ENCODE measurements around the gene COQ7. TPM values are rescaled to one million over a fixed set of nuclear protein-coding genes. Genes with fewer than 3 reads are reported as not detected.

COQ7 gene
- total RNA-seq, 2 donors from 2014 or later: 28.4 to 39.0 TPM

DNA sequence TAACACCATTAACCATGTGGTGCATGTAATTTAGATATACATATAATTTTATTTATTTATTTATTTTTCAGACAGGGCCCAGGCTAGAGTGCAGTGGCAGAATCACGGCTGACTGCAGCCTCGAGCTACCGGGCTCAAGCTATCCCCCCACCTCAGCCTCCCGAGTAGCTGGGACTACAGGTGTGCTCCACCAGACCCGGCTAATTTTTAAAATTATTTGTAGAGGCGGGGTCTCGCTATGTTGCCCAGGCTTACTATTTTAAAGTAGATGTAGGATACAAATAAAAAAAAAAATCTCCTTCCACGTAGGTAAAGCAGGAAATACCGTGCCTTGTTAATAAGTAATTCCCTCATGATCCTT lies 446 bp upstream of the COQ7 start:
- intact Hi-C loops (cut with DNase I): no loop called here
- H3K9me3 ChIP-seq: no peaks in the 10 kb centered on the region
- TF ChIP-seq, protein P1, sequence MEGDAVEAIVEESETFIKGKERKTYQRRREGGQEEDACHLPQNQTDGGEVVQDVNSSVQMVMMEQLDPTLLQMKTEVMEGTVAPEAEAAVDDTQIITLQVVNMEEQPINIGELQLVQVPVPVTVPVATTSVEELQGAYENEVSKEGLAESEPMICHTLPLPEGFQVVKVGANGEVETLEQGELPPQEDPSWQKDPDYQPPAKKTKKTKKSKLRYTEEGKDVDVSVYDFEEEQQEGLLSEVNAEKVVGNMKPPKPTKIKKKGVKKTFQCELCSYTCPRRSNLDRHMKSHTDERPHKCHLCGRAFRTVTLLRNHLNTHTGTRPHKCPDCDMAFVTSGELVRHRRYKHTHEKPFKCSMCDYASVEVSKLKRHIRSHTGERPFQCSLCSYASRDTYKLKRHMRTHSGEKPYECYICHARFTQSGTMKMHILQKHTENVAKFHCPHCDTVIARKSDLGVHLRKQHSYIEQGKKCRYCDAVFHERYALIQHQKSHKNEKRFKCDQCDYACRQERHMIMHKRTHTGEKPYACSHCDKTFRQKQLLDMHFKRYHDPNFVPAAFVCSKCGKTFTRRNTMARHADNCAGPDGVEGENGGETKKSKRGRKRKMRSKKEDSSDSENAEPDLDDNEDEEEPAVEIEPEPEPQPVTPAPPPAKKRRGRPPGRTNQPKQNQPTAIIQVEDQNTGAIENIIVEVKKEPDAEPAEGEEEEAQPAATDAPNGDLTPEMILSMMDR (IDR thresholded peaks at IDR 0.05): no peak
- peak overlapping the region; percentile 97 for H3K27ac ChIP-seq
- H3K36me3 ChIP-seq: no peaks in the 10 kb centered on the region
- DNase-seq: no peak
- peak overlapping the region; percentile 58 for H3K4me3 ChIP-seq
- no peaks in the 10 kb centered on the region for H3K4me1 ChIP-seq
- H3K9ac ChIP-seq (ENCODE audit: low read depth in 2 of 2, low read length in 2 of 2): peak overlapping the region in 1 of 2 donors; percentile 93
- H3K27me3 ChIP-seq: no peaks in the 10 kb centered on the region

DNA sequence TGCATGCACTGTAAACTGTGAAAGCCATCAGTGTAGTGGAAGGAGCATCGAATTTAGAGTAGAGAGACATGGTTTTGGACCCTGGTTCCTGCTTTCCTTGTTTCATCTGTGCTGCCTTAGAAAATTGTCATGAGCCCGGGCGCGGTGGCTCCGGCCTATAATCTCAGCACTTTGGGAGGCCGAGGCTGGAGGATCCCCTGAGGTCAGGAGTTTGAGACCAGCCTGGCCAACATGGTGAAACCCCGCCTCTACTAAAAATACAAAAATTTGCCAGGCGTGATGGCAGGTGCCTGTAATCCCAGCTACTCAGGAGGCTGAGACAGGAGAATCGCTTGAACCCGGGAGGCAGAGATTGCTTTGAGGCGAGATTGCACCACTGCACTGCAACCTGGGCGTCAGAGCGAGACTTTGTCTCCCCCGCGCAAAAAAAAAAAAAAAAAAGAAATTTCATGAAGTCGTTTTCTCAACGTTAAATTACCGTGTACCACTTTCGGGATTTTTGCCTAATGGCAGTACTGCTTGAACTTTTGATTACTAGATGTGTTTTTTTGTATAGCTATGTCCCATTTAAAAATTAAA lies 912 bp downstream of the COQ7 start:
- intact Hi-C loops (cut with DNase I): no loop called here
- Histone ChIP-seq H3K36me3 (no peaks in the 10 kb centered on the region), H3K27ac (peak overlapping the region; percentile 97), H3K27me3 (no peaks in the 10 kb centered on the region), H3K9ac (ENCODE audit: low read depth in 2 of 2, low read length in 2 of 2) (peak overlapping the region; percentile 88 to 93), H3K9me3 (no peaks in the 10 kb centered on the region), H3K4me3 (peak overlapping the region; percentile 58), H3K4me1 (no peaks in the 10 kb centered on the region)
- TF ChIP-seq, protein P1 (IDR thresholded peaks at IDR 0.05): no peak
- DNase-seq: no peak

DNA sequence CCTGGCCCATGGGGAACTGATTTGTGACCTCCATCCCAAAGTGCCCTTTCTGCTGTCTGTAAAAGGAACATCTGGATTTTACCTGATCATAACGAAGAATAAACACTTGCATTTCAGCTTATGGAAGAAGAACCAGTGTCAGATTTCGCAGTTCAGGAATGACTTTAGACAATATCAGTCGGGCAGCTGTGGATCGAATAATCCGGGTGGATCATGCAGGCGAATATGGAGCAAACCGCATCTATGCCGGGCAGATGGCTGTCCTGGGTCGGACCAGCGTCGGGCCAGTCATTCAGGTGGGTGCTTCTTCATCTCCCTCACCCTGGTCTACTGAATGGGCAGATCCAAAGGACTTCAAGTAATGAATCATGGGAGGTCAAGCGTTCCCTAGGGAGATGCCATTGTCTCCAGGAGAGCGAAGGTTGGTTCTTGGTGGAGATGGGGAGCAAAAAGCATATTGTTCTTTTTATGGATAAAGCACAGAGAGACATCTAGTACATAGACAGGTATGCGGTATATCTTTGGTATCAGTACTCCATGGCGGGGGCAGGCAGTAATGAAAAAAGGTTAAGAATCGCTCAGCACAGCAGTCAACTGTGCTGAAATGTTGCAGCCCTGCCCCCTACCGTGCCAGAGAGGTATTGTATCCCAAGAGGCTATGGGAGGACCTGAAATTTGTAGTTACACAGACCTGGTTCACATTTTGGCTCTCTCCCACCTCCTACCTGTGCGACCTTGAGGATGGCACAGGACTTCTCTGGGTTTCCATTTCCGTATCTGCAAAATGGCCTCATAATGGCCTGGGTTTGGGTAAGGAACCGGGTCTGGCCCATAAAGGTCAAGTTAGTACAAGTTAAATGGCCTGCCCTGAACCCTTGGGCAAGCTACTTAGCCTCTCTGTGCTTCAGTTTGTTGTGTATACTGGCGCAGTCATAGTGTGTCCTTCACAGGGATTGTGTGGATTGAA lies 4.7 kb downstream of the COQ7 start:
- Histone ChIP-seq H3K27me3 (no peaks in the 10 kb centered on the region), H3K27ac (no peak overlapping the region), H3K4me1 (no peaks in the 10 kb centered on the region), H3K9ac (ENCODE audit: low read depth in 2 of 2, low read length in 2 of 2) (no peak overlapping the region), H3K36me3 (no peaks in the 10 kb centered on the region), H3K9me3 (no peaks in the 10 kb centered on the region), H3K4me3 (no peak overlapping the region)
- peak; percentile 78 for DNase-seq
- TF ChIP-seq, protein P1 (IDR thresholded peaks at IDR 0.05): peak; percentile 81
- intact Hi-C loops (cut with DNase I): loop anchor here (2.0 kb wide), 1 partner anchor 89 kb away; the partner anchor contains the start of gene TMC7

DNA sequence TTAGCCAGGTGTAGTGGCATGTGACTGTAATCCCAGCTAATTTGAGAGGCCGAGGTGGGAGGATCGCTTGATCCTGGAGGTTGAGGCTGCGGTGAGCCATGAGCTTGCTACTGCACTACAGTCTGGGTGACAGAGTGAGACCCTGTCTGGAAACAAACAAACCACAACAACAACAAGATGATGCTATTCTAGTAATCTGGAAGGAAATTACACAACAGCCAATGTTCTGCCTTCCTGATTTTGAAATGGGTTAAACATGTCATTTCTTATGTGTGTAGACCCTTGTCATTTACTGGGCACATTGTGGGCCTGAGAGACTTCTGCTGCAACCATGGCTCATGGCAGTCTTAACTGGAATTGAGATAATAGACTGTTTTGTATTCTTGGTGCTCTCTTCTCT lies 5.9 kb downstream of the COQ7 start:
- H3K4me3 ChIP-seq: no peak overlapping the region
- TF ChIP-seq, protein P1 (IDR thresholded peaks at IDR 0.05): no peak
- H3K4me1 ChIP-seq: no peaks in the 10 kb centered on the region
- no peak for DNase-seq
- H3K9ac ChIP-seq (ENCODE audit: low read depth in 2 of 2, low read length in 2 of 2): no peak overlapping the region
- no peaks in the 10 kb centered on the region for H3K27me3 ChIP-seq
- H3K36me3 ChIP-seq: no peaks in the 10 kb centered on the region
- H3K9me3 ChIP-seq: no peaks in the 10 kb centered on the region
- intact Hi-C loops (cut with DNase I): loop anchor here (2.0 kb wide), 1 partner anchor 91 kb away; the partner anchor contains the start of gene TMC7
- no peak overlapping the region for H3K27ac ChIP-seq

DNA sequence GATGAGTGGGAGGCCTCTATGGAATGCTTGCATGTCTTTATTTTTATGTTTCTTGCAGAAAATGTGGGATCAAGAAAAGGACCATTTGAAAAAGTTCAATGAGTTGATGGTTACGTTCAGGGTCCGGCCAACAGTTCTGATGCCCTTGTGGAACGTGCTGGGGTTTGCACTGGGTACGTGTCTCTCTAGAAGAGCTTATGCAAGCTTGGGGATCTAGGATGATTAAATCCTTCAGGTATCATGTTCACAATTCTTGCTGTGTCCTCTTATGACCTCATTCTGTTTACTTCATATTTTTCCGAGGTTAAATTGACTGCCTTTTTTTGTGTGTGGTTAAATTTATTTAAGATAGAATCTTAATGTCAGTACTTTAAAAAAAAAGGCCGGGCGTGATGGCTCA lies 6.4 kb downstream of the COQ7 start:
- DNase-seq: no peak
- Histone ChIP-seq H3K9ac (ENCODE audit: low read depth in 2 of 2, low read length in 2 of 2) (no peak overlapping the region), H3K36me3 (no peaks in the 10 kb centered on the region), H3K9me3 (no peaks in the 10 kb centered on the region), H3K4me1 (no peaks in the 10 kb centered on the region), H3K27me3 (no peaks in the 10 kb centered on the region), H3K27ac (no peak overlapping the region), H3K4me3 (no peak overlapping the region)
- intact Hi-C loops (cut with DNase I): loop anchor here (2.0 kb wide), 1 partner anchor 91 kb away; the partner anchor contains the start of gene TMC7
- TF ChIP-seq, protein P1 (IDR thresholded peaks at IDR 0.05): no peak
